ENCODE measurements around the gene LDB2.

The LDB2 gene

GRCh38 chr4:16883806-16884205 lies 14.6 kb downstream of the LDB2 start:
- no peak for DNase-seq

GRCh38 chr4:16881151-16881884 lies 17.1 kb downstream of the LDB2 start:
- no peak for DNase-seq

- no peak for DNase-seq
These were observed 23.0 kb downstream of the LDB2 start for GRCh38 chr4:16875487-16875886.

- DNase-seq, result no peak
These were observed 28.7 kb downstream of the LDB2 start for GRCh38 chr4:16869594-16870245.

GRCh38 chr4:16868674-16869073 lies 29.8 kb downstream of the LDB2 start:
- DNase-seq, result no peak

- no peak for DNase-seq
These were observed 30.6 kb downstream of the LDB2 start for GRCh38 chr4:16867827-16868226.

- DNase-seq, result no peak
These were observed 31.5 kb downstream of the LDB2 start for GRCh38 chr4:16866974-16867373.

GRCh38 chr4:16865897-16866283 lies 32.6 kb downstream of the LDB2 start:
- DNase-seq, result no peak

- no peak for DNase-seq
These were observed 33.1 kb downstream of the LDB2 start for GRCh38 chr4:16865209-16865896.

GRCh38 chr4:16864199-16864598 lies 34.2 kb downstream of the LDB2 start:
- DNase-seq, result no peak

- no peak for DNase-seq
These were observed 35.7 kb downstream of the LDB2 start for GRCh38 chr4:16862697-16863096.

GRCh38 chr4:16860516-16860915 lies 37.9 kb downstream of the LDB2 start:
- DNase-seq, result no peak

GRCh38 chr4:16859031-16859430 lies 39.4 kb downstream of the LDB2 start:
- DNase-seq, result no peak

- no peak for DNase-seq
These were observed 40.1 kb downstream of the LDB2 start for GRCh38 chr4:16858275-16858752.

- no peak for DNase-seq
These were observed 41.0 kb downstream of the LDB2 start for GRCh38 chr4:16857425-16857824.

GRCh38 chr4:16853640-16854039 lies 44.8 kb downstream of the LDB2 start:
- no peak for DNase-seq

GRCh38 chr4:16852644-16853043 lies 45.8 kb downstream of the LDB2 start:
- DNase-seq, result no peak

GRCh38 chr4:16852228-16852627 lies 46.2 kb downstream of the LDB2 start:
- DNase-seq, result no peak

GRCh38 chr4:16846540-16847117 lies 51.8 kb downstream of the LDB2 start:
- DNase-seq, result no peak

- no peak for DNase-seq
These were observed 53.4 kb downstream of the LDB2 start for GRCh38 chr4:16844816-16845586.

GRCh38 chr4:16843831-16844508 lies 54.5 kb downstream of the LDB2 start:
- no peak for DNase-seq

GRCh38 chr4:16838226-16838875 lies 60.1 kb downstream of the LDB2 start:
- no peak for DNase-seq
